Nephron progenitor cell (in vitro differentiated cells): ENCODE data around the gene CCL16.
A peak's percentile ranks its signal among the peaks of the same experiment; 100 is the strongest.

ENCODE experiments used
- DNase-seq: peaks from one replicate; pipeline ENCODE4 v3.0.0; 2021
- H3K27ac Mint-ChIP-seq: 2 replicates; pipeline ENCODE4 v1.8.0; 2021; ENCODE audit warnings: mild to moderate bottlenecking, moderate library complexity, mixed read lengths
- H3K27me3 Mint-ChIP-seq: 2 replicates; pipeline ENCODE4 v1.8.0; 2021; ENCODE audit warnings: mild to moderate bottlenecking, low read depth, mixed read lengths; ENCODE audit not compliant: poor library complexity
- H3K36me3 Mint-ChIP-seq: 2 replicates; pipeline ENCODE4 v1.8.0; 2021; ENCODE audit warnings: low read depth, mixed read lengths
- H3K4me1 Mint-ChIP-seq: 2 replicates; pipeline ENCODE4 v1.8.0; 2021; ENCODE audit warnings: mixed read lengths
- H3K4me3 Mint-ChIP-seq: 2 replicates; pipeline ENCODE4 v1.8.0; 2021; ENCODE audit warnings: mild to moderate bottlenecking, moderate library complexity, mixed read lengths
- H3K9me3 Mint-ChIP-seq: 2 replicates; pipeline ENCODE4 v1.8.0; 2021; ENCODE audit warnings: mild to moderate bottlenecking, moderate library complexity, mixed read lengths
- TF ChIP-seq, protein P1 (sequence below): fragments of 200-600 bp; sonication (generic); IDR thresholded peaks from 2 replicates; pipeline ENCODE4 v1.5.0; 2021; ENCODE audit warnings: antibody characterized with exemption

CCL16 gene

DNA sequence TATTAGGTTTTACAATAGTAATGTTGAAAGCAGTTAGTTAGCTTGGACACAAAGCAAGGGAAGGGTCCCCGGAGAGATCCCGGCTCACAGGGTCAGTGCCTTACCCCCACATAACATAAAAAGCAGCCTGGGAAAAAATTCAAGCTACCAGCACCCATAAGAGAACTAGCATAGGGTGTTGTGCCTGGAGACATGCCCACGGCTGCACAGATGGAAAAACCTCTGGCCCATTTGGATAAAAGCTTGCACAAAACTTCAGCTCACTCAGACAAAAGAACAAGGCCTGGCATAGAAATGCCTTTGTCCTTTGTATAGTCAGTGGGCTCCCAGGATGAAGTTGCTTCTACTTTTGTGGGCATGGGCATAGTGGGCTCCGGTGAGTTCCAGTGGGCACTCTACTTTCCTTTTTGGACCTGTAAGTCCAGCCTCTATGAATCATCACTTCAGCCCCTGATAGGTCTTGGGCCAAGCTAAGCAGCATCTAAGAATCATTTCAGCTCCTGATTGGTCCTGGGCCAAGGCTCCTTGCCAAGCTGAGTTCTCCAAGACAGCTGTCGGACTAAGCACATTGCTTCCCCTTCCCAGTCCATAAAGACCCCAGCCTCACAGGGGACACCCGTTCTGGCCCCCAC is 49.4 kb downstream of the CCL16 start:
- Mint-ChIP-seq H3K4me1 (peaks cover 28% of the 10 kb centered on the region), H3K9me3 (no peaks in the 10 kb centered on the region), H3K27ac (no peak overlapping the region), H3K27me3 (peaks cover 24% of the 10 kb centered on the region), H3K36me3 (no peaks in the 10 kb centered on the region), H3K4me3 (no peak overlapping the region)
- no peak for DNase-seq
- TF ChIP-seq, protein P1, sequence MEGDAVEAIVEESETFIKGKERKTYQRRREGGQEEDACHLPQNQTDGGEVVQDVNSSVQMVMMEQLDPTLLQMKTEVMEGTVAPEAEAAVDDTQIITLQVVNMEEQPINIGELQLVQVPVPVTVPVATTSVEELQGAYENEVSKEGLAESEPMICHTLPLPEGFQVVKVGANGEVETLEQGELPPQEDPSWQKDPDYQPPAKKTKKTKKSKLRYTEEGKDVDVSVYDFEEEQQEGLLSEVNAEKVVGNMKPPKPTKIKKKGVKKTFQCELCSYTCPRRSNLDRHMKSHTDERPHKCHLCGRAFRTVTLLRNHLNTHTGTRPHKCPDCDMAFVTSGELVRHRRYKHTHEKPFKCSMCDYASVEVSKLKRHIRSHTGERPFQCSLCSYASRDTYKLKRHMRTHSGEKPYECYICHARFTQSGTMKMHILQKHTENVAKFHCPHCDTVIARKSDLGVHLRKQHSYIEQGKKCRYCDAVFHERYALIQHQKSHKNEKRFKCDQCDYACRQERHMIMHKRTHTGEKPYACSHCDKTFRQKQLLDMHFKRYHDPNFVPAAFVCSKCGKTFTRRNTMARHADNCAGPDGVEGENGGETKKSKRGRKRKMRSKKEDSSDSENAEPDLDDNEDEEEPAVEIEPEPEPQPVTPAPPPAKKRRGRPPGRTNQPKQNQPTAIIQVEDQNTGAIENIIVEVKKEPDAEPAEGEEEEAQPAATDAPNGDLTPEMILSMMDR = no peak

DNA sequence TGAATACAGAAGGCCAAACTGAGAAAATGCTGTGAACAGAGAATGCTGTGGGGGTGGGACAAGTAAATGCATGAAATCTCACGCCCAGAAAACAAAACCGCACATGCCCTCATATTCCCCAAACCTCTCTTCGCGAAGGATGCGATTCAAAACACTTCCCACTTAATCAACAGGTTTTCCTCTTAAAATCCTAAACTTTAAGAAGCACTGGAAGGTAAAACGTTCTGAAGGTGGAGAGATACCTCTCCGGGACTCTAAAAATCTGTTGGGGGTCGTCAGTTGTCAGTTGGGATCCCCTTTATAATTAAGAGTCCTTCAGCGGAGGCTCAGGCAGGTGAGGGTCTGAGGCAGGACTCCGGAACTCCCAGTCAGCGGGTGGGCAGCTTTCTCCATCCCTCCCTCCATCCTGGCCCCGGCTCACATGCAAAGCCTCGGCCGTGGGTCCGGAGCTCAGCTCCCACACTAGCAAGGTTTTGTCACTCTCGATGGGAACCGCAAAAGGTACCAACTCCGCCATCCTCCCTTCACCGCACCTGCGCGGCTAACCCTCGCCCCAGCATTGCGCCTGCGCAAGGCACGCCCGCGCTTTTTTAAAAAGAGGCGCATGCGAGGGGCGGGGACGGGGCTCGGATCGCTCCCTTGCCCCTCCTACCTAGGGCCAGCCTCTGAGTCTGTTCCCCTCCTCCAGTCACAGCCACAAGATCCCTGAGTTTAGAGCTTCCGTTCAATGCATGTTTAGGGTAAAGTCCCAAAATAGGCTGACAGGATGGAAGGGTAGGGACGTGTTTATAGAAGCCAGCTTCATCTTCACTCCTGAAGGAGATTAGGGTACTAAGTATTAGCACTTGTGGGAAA is 50.9 kb downstream of the CCL16 start, which contains the start of gene RDM1:
RDM1 (minus strand) TSS at position 563 of the 855 bp plus-strand sequence; CDS start at position 517, 46 bp downstream.
- peak; percentile 89 for DNase-seq
- Mint-ChIP-seq H3K27ac (no peak within 1 kb of the TSS), H3K36me3 (no peaks in the 10 kb centered on the region), H3K9me3 (no peaks in the 10 kb centered on the region), H3K4me3 (peak within 1 kb of the TSS; percentile 89), H3K27me3 (peaks cover 16% of the 10 kb centered on the region), H3K4me1 (peaks cover 28% of the 10 kb centered on the region)
- TF ChIP-seq, protein P1 = no peak

DNA sequence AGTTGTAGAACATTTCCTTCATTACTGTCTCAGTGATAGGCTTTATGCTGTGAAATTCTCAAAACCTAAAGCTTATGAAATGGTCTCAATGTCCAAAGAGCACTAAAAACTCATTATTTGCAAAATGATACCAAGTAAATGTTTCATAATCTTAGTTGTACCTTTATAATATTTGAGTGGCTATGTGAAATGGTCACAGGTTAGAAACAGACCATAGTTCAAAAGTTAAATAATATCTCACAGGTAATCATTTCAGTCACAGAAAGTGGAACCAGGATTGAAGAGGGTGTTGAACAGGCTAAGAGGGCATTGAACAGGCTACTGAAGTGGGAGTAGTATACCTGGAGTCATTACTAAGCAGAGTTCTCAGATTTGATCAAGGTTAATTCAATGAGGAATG is 53.6 kb downstream of the CCL16 start:
- H3K4me1 Mint-ChIP-seq = peaks cover 28% of the 10 kb centered on the region
- no peak overlapping the region for H3K4me3 Mint-ChIP-seq
- TF ChIP-seq, protein P1 = no peak
- no peaks in the 10 kb centered on the region for H3K9me3 Mint-ChIP-seq
- H3K27ac Mint-ChIP-seq = no peak overlapping the region
- DNase-seq = no peak
- H3K27me3 Mint-ChIP-seq = peaks cover 13% of the 10 kb centered on the region
- peaks cover 4% of the 10 kb centered on the region for H3K36me3 Mint-ChIP-seq
